NCI-H226 (cell line): ENCODE data around the gene HOPX.
"Not testable (repeated sequence)": the region's sequence is repeated elsewhere in the genome, so short reads cannot be mapped to it uniquely, and the experiment has no call there.

Experiments used
- DNase-seq: peaks from one replicate; pipeline ENCODE4 v3.0.0-alpha.2; 2015

Gene HOPX

DNA sequence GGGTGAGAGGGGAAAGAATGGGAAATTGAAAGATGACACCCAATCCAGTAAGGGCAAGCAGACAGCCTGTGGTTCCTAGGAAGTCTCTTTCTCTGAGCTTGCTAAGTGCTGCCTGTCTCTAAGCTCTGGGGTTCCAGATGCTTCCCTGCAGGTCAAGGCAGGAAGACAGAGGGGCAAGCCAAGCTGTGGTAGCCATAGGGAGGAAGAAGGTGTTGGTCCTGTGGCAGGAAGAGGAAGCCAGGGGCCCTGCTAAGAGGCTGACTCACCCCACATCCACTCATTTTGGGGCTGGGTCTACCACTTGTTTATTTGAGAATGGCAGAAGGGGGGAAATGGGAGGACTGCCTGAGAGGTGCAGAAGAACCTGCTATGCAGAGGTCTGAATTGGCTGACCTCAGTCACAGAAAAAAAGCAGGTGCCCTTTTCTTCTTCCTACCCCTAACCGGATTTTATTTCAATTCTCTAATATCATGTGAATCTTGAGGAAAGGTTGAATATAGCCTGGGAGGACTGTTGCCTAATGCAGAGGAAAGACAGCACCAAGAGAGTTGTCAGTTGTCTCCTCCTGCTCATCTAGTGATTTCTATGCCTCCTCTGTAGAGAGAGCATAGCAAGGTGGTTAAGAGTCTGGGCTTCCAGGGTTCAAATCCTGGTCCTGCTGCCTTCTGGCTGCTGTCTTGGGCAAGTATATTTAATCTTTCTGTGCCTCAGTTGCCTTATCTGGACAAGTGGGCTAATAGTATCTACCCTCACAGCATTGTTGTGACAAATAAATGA is 27.4 kb downstream of the HOPX start:
- DNase-seq = no peak

DNA sequence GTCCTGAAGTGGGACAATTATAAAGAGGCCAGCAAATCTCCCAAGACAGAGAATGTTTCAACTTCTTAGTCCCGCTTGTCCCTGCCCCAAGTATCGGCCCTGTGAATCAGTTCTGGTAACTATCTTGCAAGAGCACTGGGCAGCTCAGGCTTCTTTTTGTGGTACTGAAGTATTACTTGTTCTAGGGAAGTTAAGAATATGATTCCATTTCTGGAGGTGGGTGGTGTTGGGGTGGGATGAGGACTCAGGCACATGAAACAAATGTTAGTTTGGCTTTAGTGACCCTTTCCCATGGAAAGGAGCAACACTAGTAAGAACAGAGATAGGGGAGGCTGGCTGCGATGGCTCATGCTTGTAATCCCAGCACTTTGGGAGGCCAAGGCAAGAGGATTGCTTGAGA is 28.9 kb downstream of the HOPX start:
- DNase-seq = no peak

DNA sequence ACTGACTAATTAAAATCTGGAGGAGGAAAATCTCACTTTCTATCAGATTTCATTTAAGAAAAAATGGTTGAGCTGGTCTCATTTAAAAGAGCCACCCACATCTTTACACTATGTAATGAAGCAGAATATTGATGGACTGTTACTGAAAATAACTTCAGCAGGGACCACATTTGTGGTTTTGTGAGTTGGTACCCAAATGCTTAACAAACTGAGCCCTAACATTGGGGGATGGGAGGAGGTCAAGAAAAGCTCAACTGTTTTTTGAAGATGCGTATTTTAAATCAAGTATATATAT is 30.1 kb downstream of the HOPX start:
- no peak for DNase-seq

DNA sequence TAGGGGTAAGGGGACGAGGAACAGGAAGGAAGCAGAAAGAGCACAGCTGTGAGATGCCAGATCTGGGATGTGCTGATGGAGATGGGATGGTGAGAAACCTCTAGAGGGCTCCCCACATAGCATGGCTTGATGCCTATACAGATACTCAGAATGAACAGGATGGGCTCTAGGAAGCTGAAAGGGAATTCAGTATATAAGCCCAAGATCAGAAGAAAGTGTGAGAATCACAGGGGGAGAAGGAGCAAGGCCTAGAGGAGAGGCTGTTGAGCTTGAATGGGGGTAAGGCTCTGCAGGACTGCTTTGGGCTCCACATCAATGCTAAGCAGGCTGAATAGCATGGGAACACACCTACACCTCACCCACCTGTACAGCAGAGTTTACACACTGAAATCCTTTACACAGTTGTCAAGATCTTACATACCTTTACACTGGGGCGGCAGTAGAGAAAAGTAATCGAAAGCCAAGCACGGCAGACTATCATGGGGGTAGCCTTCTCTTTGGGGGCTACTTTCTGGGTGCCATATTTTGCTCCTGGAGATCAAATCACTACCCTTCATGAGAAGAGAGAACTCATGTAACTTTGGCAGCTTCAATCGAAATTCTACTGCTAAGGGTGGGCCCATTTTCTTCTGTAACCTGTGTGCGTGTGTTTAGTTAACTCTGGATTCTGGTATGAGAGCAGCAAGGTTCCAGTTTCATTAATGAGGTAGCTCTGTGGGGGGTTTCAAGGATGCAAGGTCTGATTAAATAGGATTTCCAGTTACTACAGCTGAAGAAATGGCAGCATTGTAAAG is 30.6 kb downstream of the HOPX start:
- DNase-seq = no peak

DNA sequence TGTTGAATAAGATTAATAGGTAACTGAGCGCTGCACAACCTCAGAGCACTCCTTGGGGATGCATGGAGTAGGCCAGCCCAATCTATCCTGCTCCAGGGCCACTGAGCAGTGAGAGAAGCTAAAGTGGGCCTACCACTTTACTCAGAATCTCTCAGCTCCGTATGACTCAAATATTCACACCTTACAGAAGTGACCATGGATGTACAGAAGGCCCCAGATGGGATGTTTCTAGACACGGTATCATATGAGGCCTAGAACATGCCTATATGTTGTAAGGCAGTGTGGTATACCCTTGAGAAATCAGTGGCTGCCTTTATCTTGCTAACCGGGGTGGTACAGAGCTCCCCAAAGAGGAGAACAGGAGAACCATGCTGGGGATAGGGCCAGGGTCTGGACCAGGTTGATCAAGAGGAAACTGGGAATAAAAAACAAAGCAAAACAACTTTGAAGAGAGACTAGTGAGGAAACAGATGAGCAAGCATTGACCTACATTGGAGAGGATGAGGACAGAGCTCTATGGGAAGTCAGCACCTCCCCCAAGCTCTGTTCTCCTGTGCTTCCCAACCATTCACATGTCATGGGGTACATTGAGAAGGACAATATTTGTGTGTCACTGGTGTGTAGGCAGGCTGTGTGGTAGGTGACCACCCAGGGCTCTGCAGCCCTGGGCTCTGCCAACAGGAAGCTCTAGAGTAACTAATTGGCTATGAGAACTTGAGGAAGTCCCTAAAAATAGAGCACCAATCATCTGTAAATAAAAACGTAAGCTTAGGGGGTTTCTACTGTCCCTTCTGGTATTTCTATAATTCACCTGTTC is 31.4 kb downstream of the HOPX start:
- DNase-seq = no peak

DNA sequence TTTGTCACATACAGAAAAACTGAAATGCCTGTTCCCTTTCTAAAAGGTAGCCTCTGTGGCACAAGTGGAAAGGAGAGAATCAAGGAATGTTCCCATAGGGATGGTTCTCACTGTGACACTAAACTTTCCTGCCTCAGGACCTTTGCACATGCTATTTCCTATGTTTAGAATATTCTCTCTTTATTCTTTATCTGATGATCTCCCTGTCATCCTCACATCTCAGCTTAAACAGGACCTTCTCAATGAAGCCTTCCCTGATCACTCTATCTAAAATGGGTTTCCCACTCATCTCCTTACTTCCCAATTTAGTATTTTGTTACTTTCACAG is 32.3 kb downstream of the HOPX start:
- no peak for DNase-seq

DNA sequence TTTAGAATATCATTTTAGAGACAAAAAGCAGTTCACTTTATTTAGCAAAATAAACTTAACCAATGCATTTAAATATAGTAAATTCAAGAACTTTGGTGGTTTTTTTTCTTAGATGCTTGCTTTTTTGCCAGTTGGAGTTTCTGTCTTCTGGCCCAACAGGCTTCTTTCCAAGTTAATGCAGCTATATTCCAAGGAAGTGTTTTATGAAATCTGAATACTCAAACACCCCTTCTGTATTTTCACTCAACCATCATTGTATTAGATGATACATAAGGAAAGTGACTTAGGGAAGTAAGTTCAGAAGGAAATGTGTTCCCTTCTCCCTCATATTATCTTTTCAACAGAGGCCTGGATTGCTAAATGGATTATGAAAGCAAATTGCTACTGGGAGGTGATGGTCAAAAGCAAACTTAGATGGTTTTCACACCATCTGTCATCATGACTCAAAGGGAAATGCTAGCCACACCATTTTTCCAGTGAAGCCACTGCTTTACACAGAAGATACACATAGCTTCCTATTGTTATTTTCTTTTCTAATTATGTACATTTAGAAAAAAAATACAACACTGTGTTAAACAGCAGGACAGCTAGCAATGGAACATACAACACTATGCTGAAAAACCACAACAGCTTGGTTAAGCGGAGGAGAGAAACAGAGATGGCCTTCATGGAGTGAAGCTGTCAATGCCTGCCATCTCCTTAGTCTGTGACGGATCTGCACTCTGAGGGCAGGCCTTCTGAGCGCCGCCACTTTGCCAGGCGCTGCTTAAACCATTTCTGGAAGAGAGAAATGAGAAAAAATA is 32.9 kb downstream of the HOPX start:
- peak; percentile 18 for DNase-seq

DNA sequence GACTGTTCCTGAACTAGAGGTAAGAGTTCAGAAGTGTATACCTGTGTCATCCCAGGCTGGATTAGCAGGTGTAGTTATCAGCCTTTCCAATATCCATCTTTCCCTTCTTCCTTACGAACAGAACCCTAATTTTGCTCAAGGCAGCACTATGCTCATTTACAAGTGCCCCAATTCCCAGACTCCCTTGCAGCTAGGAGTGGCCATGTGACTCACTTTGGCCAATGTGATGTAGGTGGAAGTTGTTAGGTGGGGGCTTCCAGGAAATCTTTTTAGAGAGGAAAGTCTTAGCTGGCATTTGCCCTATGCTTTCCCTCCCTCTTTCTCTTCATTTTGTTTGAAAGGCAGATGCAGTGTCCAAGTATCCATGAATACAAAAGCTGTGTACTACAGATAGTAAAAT is 34.8 kb downstream of the HOPX start:
- DNase-seq = no peak

DNA sequence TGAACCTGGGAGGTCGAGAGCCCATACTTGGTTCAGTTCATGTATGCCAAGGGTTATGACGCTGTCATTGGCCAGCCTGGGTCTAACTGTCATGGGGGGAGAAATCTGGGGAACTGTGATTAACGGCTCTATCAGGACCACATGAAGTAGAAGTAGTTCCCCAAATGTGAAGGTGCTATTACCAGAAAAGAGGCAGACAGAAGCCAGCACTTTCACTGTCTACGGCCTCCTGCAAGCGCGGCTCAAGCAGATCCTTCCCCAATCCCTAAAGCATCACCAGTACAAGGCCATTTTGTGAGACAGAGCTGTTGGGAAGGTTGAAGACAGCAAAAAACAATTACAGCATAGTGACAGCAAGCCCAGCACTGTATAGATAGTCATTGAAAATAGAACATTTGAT is 37.5 kb downstream of the HOPX start:
- DNase-seq = no peak

DNA sequence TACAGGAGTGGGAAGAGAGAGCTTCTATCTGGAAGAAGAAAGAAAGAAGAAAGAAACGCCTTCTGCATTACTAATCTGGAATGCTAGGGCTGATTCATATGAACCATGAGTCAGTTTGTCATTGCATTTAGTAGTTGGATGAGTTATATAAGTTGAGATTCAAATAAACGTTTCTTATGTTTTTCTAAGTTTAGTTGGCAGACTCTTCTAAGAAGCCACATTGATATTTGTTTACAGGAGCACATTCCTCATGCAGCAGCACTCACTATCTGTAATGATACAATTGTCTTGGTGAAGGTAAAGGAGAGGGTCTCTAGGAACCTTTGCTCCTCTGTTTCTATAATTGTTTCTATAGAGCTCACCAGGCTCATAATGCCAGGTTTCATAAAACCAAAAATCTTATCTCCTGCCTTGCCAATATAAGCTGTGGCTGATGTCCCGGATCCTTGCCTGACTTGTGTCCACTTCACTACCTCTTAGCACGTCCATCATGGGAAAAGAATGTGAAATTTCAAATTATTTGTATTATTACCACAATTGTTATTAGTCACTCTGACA is 39.5 kb downstream of the HOPX start:
- DNase-seq = peak; percentile 82

DNA sequence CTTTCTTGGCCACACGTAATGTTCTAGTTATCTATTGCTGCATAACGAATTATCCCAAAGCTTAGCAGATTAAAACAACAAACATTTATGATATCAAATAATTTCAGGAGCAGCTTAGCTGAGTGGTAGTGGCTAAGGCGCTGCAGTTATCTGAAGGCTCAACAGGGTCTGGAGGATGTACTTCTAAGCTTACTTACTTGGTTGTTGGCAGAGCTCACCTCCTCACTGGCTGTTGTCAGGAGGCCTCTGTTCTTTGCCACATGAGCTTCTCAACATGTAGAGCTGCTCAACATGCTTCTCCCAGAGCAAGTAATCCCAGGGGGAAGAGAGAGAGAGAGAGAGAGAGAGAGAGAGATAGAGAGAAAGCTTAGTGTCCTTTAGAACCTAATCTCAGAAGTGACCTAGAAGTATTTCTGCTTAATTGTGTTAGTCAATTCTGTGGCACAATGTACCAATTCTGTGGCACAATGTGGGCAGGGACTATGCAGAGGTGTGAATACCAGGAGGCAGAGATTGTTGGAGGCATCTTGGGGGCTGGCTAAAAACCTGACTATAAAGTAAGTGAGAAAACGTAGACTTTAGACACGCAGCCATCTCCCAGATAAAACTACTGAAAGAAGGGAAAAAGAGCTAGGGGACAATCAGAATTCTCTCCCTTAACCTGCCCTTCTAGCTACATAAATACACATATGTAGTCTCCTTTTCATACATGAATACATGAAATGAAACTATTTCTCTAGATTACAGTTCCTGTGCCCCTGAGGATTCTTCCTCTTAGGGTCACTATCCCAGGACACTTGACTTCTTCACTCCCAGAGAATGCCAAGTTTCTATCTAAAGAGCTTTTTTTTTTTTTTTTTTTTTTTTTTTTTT is 40.2 kb downstream of the HOPX start:
- DNase-seq = no peak

DNA sequence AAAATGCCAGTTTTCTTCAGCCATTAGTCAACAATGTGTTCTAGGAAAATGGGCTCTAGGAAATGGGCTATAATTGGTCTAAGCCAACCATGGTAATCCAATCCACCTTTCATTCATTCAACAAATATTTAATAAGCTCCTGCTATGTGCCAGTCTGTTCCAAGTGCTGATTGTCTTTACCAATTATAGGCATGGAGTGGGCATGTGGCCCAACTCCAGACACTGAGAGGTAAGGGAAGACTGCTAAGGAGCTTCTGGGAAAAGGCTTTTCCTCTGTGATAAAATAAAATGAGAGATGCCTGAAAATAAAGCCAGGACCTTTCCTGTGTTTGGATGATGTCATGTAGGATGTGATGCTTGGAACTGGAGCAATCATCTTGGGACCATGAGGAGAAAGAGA is 43.3 kb downstream of the HOPX start:
- peak; percentile 26 for DNase-seq

DNA sequence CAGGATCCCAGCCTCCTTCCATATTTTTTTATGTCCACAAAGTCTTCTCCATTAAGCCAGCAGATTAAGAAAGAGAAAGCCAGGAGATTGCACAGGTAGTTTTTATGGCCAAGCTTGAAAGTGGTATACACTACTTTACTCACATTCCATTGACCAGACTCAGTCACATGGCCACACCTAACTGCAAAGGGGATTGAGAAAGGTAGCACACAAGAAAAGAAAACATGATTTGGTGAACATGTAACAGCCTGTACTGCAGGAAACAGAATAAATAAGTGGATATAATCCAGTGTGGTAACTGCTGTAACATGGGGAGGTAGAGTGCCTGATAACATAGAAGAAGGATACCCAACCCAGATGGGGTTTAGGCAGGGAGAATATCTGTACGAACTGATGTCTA is 43.9 kb downstream of the HOPX start:
- DNase-seq = no peak

DNA sequence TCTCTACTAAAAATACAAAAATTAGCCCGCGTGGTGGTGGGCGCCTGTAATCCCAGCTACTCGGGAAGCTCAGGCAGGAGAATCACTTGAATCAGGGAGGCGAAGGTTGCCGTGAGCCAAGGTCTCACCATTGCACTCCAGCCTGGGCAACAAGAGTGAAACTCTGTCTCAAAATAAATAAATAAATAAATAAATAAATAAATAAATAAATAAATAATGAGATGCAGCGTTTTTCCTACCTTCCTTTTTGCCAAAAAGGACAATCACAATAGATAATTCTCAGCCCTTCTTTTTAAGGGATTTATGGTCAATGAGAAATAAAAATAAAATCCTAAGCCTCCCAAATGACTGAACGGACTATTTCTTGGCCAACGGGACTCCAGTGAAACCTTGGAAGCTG is 46.1 kb downstream of the HOPX start:
- DNase-seq = not testable (repeated sequence)

DNA sequence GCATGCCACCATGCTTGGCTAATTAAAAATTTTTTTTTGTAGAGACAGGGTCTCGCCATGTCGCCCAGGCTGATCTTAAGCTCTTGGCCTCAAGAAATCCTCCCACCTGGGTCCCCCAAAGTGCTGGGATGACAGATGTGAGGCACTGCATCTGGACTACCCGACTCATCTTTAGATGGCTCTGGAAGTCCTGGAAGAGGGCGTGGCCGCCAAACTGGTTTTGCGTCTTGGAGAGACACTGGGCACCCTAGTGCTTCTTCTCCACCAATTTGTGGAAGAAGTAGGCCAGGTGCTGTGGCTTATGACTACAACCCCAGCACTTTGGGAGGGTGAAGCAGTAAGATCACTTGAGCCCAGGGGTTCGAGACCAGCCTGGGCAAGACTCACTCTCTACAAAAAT is 47.6 kb downstream of the HOPX start:
- DNase-seq = no peak

DNA sequence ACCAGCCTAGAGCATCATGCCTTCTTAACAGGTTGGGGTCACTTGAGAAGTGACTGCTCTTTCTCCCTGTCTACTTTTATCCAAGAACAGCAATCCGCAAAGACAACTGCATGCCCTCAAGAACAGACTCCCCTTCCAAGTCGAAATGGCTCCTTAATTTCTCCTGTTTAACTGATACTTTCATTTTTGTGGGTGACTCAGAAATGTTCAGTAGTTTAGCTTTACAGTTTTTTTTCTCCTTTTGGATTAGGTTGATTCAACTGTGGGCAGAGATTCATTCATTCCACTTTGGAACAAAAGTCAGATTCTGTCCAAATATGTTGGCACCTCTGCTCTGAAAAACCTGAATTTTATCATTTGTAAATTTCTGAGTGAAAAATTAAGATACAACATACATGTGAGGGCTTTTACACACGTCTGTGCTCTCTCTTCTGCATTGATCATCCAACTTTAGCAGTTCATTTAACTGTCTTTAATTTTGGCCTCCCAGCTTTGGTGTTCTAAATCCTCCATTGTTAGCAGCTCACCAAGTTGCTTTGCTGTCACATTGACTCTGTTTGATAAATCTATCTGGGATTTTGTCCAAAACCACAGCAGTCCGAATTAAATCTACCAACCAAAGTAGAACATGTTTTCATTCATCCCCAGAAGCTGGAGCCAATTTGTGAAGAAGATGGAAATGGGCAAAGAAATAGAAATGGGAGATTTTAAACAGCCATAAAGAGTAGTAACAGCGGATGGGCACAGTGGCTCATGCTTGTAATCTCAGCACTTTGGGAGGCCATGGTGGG is 50.0 kb downstream of the HOPX start:
- peak; percentile 49 for DNase-seq

DNA sequence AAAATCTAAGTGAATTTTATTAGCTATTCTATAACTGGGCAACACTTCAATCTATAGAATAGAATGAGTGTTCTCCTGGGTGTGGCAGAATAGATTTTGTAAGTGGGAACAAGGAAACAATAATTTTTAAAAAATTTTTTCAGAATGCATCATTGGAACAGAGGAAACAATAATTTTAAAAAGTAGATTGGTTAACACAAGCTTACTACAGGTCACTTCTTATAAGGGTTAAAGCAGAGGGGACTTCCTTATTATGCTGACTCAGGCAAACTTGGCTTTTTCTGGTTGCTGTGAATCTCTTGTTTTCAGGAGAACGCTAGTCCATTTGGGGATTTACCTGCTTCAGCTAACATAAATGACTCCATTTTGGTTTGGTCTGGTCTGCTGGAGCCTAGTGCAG is 52.5 kb downstream of the HOPX start:
- no peak for DNase-seq

DNA sequence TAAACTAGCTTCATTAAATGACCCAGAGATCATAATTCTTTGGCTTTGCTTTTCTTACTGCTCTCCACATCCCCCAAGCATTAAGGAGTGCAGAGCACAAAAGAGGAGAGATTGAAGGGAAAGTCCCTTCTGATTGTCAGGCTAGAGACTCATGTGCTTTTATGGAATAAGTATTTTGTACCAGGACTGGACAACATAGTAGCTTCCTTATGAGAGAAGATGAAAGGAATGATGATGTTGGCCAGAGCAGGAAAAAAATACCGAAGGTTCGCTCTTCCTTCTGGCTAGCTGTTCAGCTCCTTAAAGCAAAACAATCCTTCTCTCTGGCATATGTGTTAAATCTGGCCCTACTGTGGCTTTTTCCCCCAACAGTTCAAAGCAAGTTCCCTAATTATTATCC is 53.1 kb downstream of the HOPX start:
- no peak for DNase-seq

DNA sequence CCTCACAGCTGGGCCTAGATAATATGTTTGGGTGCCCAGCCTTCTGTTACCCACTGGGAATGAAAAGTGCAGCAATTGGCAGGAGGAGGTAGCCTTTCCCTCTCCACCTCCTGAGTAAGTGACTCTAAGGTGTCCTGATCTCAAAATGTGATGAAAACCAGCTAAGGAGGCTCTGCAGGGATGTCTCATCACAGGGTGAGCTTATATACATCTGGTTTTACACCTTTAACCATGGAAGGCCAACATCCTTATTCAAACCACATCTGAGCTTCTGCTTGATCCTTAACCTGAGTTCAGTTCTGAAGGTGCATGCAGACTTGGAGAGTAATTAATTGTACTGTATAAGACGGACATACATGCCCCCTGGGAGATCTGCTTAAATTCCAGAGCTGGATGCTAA is 53.7 kb downstream of the HOPX start:
- DNase-seq = no peak

DNA sequence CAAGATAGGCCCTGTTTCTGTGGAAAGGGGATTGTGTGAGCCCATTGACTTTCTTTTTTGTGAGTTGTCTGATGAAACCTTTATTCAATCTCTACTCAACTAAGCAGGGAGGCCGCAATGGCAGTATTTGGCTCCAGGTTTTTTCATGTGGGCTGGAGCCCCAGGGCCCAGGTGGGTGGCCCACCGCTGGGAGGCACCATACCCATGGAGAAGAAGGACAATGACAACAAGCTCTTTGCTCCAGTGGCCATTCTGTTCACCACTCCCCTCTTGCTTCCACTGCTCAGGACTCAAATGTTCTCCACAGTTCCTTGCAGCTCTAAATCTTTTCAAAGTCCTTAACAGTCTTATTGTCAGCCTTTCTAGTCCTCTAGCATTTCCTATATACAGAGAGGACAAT is 54.1 kb downstream of the HOPX start:
- DNase-seq = no peak

DNA sequence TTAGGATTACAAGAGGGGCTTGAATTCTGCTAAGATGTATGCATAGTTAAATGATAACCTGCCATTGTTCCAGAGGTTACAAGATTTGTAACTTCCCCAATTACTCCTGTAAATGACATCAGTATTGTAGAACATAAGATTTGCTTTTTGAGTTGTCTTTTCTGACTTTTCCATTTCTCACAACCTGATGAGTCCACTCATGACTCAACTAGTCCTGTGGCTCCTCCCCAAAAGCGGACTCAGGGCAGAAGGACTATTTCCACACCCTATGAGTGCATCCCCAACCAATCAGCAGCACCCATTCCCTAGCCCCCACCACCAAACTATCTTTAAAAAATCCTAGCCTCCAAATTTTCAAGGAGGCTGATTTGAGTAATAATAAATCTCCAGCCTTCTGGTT is 54.7 kb downstream of the HOPX start:
- no peak for DNase-seq
